Activated CD4-positive, alpha-beta T cell treated with anti-CD3 and anti-CD28 coated beads for 36 hours (primary cell): ENCODE measurements around the gene MN1. TPM values are rescaled to one million over a fixed set of nuclear protein-coding genes. Genes with fewer than 3 reads are reported as not detected.

Experiments used
- total RNA-seq, 2 experiments: library from RNA; stranded (reverse); gene quantifications; one replicate each; pipeline ENCODE4 v1.2.3, GENCODE V29; 2021

Gene MN1
- total RNA-seq, 2 experiments from 2014 or later, result 0.05 to 0.12 TPM

Other genes with a start within 250 kb of the MN1 start
- gene PITPNB, start 117.5 kb upstream of the MN1 start, total RNA-seq, result 100 to 1,000 TPM in 1 of 2 experiments, 10 to 100 TPM in 1; 96.5 to 111 TPM